Mesendoderm (in vitro differentiated cells): ENCODE data around the gene C4orf46.
"Not testable (repeated sequence)": the region's sequence is repeated elsewhere in the genome, so short reads cannot be mapped to it uniquely, and the experiment has no call there.

ENCODE experiments used
- DNase-seq: peaks from one replicate; pipeline ENCODE4 v3.0.0; 2013
- H2AK5ac ChIP-seq: 2 replicates; pipeline ENCODE4 v1.6.1; 2013; ENCODE audit warnings: low read length, inconsistent platforms
- H2BK120ac ChIP-seq: 2 replicates; pipeline ENCODE4 v1.6.1; 2013; ENCODE audit warnings: low read depth, mild to moderate bottlenecking, low read length, moderate library complexity, mixed read lengths
- H2BK15ac ChIP-seq: replicated peaks from 2 replicates; pipeline ENCODE4 v1.6.1; 2013; ENCODE audit warnings: low read depth, mild to moderate bottlenecking, moderate library complexity
- H2BK5ac ChIP-seq: 2 replicates; pipeline ENCODE4 v1.6.1; 2013; ENCODE audit warnings: low read length, inconsistent platforms
- H3K18ac ChIP-seq: 2 replicates; pipeline ENCODE4 v1.6.1; 2013; ENCODE audit warnings: mild to moderate bottlenecking, low read length, mixed read lengths
- H3K23ac ChIP-seq: one replicate; pipeline ENCODE4 v1.6.1; 2013; ENCODE audit warnings: low read length
- H3K27ac ChIP-seq: 2 replicates; pipeline ENCODE4 v1.5.1; 2013; ENCODE audit warnings: low read depth, mild to moderate bottlenecking, inconsistent platforms, low read length, moderate library complexity
- H3K27me3 ChIP-seq: 2 replicates; pipeline ENCODE4 v1.6.1; 2013; ENCODE audit warnings: low read length, control low read depth, mild to moderate bottlenecking, inconsistent platforms; ENCODE audit not compliant: insufficient read depth, poor library complexity
- H3K36me3 ChIP-seq: 2 replicates; pipeline ENCODE4 v1.6.1; 2013; ENCODE audit warnings: low read length, inconsistent platforms; ENCODE audit not compliant: control insufficient read depth, insufficient read depth
- H3K4ac ChIP-seq: one replicate; pipeline ENCODE4 v1.6.1; 2013; ENCODE audit warnings: low read depth, mild to moderate bottlenecking, low read length, moderate library complexity
- H3K4me1 ChIP-seq: 2 replicates; pipeline ENCODE4 v1.6.1; 2013; ENCODE audit warnings: low read depth, low read length, inconsistent platforms; ENCODE audit not compliant: control insufficient read depth
- H3K4me2 ChIP-seq: 2 replicates; pipeline ENCODE4 v1.6.1; 2013; ENCODE audit warnings: low read length
- H3K4me3 ChIP-seq: 2 replicates; pipeline ENCODE4 v1.5.1; 2013; ENCODE audit warnings: mild to moderate bottlenecking, low read length
- H3K56ac ChIP-seq: one replicate; pipeline ENCODE4 v1.6.1; 2013; ENCODE audit warnings: low read length
- H3K79me1 ChIP-seq: 2 replicates; pipeline ENCODE4 v1.6.1; 2013; ENCODE audit warnings: low read length, inconsistent platforms
- H3K79me2 ChIP-seq: 2 replicates; pipeline ENCODE4 v1.6.1; 2013; ENCODE audit warnings: mild to moderate bottlenecking, low read length; ENCODE audit not compliant: control insufficient read depth, insufficient read depth
- H3K9ac ChIP-seq: 2 replicates; pipeline ENCODE4 v1.6.1; 2013; ENCODE audit warnings: low read length, inconsistent platforms
- H4K5ac ChIP-seq: one replicate; pipeline ENCODE4 v1.6.1; 2013; ENCODE audit warnings: low read length
- H4K8ac ChIP-seq: one replicate; pipeline ENCODE4 v1.6.1; 2013; ENCODE audit warnings: low read depth, mild to moderate bottlenecking, control low read depth, low read length, moderate library complexity
- WGBS: extraction: QIAGEN DNeasy Blood & Tissue Kit; methylation state at CpG from one replicate; pipeline ENCODE4 v1.1.7; 2013; ENCODE audit warnings: low lambda C conversion rate, missing lambda C conversion rate; ENCODE audit not compliant: insufficient coverage; ENCODE audit errors: extremely low coverage; 5-methylcytosine and 5-hydroxymethylcytosine counted together

Gene C4orf46

DNA sequence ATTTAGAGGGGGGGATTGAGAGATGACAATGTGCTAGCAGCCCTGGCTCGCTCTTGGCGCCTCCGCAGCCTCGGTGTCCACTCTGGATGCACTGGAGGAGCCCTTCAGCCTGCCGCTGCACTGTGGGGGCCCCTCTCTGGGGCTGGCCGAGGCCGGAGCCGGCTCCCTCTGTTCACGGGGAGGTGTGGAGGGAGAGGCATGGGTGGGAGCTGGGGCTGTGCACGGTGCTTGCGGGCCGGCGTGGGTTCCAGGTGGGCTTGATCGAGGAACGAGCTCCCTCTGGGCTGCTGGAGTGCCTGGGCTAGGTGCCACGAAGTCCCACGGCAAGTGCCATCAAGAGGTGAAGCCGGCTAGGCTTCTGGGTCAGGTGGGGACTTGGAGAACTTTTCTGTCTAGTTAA, 6.9 kb downstream of the C4orf46 start:
- Histone ChIP-seq H3K27me3 (no peaks in the 10 kb centered on the region), H3K4ac (no peak overlapping the region), H3K36me3 (no peaks in the 10 kb centered on the region), H3K56ac (no peak overlapping the region), H3K4me3 (no peak overlapping the region), H4K8ac (no peak overlapping the region), H3K79me1 (no peaks in the 10 kb centered on the region), H2AK5ac (no peak overlapping the region), H3K4me2 (no peak overlapping the region), H3K18ac (no peak overlapping the region), H2BK120ac (no peak overlapping the region), H3K79me2 (no peaks in the 10 kb centered on the region), H3K4me1 (no peaks in the 10 kb centered on the region), H3K27ac (no peak overlapping the region), H3K23ac (no peak overlapping the region), H2BK15ac (no peak overlapping the region), H3K9ac (no peak overlapping the region), H4K5ac (no peak overlapping the region), H2BK5ac (no peak overlapping the region)
- no CpG with 5 or more reads among the region's 18 CpGs for WGBS
- no peak for DNase-seq

DNA sequence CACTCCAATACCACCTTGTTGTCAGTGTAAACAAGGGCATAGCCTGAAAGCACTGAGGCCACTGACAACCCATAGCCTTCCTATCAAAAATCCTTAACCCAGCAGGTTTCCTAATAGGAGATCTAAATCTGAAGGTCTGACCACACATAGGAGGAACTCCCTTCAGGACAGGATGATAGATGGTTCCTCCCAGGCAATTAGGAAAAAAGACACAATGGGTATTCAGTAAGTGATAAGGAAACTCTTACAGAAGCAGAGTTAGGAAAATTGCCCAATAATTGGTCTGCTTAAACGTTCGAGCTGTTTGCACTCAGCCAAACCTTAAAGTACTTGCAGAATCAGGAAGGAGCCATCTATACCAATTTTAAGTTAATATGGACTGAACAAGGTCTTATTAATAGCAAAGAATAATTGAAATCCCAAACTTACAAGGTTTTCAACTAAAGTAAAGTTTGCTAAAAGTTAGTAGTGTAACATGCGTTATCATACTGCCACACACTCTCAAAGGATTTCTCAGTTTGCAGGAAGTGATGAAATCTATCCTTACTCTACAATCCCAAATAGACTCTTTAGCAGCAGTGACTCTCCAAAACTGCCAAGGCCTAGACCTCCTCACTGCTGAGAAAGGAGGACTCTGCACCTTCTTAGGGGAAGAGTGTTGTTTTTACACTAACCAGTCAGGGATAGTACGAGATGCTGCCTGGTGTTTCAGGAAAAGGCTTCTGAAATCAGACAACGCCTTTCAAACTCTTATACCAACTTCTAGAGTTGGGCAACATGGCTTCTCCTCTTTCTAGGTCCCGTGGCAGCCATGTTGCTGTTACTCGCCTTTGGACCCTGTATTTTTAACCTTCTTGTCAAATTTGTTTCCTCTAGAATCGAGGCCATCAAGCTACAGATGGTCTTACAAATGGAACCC, 7.7 kb downstream of the C4orf46 start:
- not testable (repeated sequence) for H2BK120ac ChIP-seq, H3K27me3 ChIP-seq, H3K4me2 ChIP-seq, H3K9ac ChIP-seq, H3K79me1 ChIP-seq, H2BK15ac ChIP-seq, H3K36me3 ChIP-seq, H4K5ac ChIP-seq, H3K4ac ChIP-seq, H3K56ac ChIP-seq, H3K4me1 ChIP-seq, H3K23ac ChIP-seq, H2BK5ac ChIP-seq, H2AK5ac ChIP-seq, H3K79me2 ChIP-seq, H3K18ac ChIP-seq, H4K8ac ChIP-seq, H3K27ac ChIP-seq, H3K4me3 ChIP-seq
- DNase-seq: peak; percentile 22
- no CpG with 5 or more reads among the region's 8 CpGs for WGBS

DNA sequence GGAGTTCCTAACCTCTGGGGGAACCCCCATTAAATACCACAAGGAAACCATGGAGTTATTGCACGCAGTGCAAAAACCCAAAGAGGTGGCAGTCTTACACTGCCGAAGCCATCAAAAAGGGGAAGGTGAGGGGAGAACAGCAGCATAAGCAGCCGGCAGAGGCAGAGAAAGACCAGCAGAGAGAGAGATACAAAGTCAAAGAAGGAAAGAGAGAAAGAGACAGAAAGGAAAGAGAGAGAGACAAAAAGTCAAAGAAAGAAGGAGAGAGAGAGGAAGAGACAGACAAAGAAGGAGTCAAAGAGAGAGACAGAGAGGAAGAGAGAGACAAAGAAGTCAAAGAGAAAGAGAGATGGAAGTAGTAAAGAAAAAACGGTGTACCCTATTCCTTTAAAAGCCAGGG, 8.4 kb downstream of the C4orf46 start:
- not testable (repeated sequence) for H3K9ac ChIP-seq, H3K18ac ChIP-seq, H4K5ac ChIP-seq, H3K36me3 ChIP-seq, H3K23ac ChIP-seq, DNase-seq, H2BK15ac ChIP-seq, H3K79me2 ChIP-seq, H3K4me2 ChIP-seq, H2AK5ac ChIP-seq, H3K27ac ChIP-seq, H3K27me3 ChIP-seq, H3K4me3 ChIP-seq, H4K8ac ChIP-seq, H3K4me1 ChIP-seq, H3K4ac ChIP-seq, H2BK120ac ChIP-seq, H3K79me1 ChIP-seq, H3K56ac ChIP-seq, H2BK5ac ChIP-seq
- WGBS: no CpG with 5 or more reads among the region's 4 CpGs

- Histone ChIP-seq H2BK15ac (no peak overlapping the region), H4K5ac (no peak overlapping the region)
- DNase-seq: no peak
These were observed 14.4 kb downstream of the C4orf46 start for GRCh38 chr4:158657291-158657690.

GRCh38 chr4:158656439-158656838, 15.2 kb downstream of the C4orf46 start:
- H3K18ac ChIP-seq: no peak overlapping the region
- H3K4me3 ChIP-seq: no peak overlapping the region
- H4K5ac ChIP-seq: no peak overlapping the region
- H3K27me3 ChIP-seq: no peaks in the 10 kb centered on the region
- H3K79me1 ChIP-seq: no peaks in the 10 kb centered on the region
- H3K4me1 ChIP-seq: no peaks in the 10 kb centered on the region
- H3K23ac ChIP-seq: no peak overlapping the region
- no peak overlapping the region for H3K4me2 ChIP-seq
- H4K8ac ChIP-seq: no peak overlapping the region
- H3K9ac ChIP-seq: no peak overlapping the region
- H3K79me2 ChIP-seq: no peaks in the 10 kb centered on the region
- H2BK5ac ChIP-seq: no peak overlapping the region
- H2AK5ac ChIP-seq: no peak overlapping the region
- no peak overlapping the region for H2BK15ac ChIP-seq
- no peak overlapping the region for H3K4ac ChIP-seq
- no CpG with 5 or more reads among the region's 1 CpG for WGBS
- no peak overlapping the region for H3K56ac ChIP-seq
- no peak overlapping the region for H3K27ac ChIP-seq
- H2BK120ac ChIP-seq: no peak overlapping the region
- peak; percentile 76 for DNase-seq
- no peaks in the 10 kb centered on the region for H3K36me3 ChIP-seq

More at GRCh38 chr4:158657291-158657690, 14.4 kb downstream of the C4orf46 start:
- Histone ChIP-seq H3K4ac (no peak overlapping the region), H4K8ac (no peak overlapping the region), H3K9ac (no peak overlapping the region), H3K23ac (no peak overlapping the region), H2BK120ac (no peak overlapping the region), H3K4me1 (no peaks in the 10 kb centered on the region), H3K4me2 (no peak overlapping the region), H3K36me3 (no peaks in the 10 kb centered on the region), H3K27me3 (no peaks in the 10 kb centered on the region), H3K27ac (no peak overlapping the region), H3K56ac (no peak overlapping the region), H3K79me1 (no peaks in the 10 kb centered on the region), H2BK5ac (no peak overlapping the region), H3K79me2 (no peaks in the 10 kb centered on the region), H3K4me3 (no peak overlapping the region), H2AK5ac (no peak overlapping the region), H3K18ac (no peak overlapping the region)
- no CpG with 5 or more reads among the region's 11 CpGs for whole genome bisulfite sequencing

GRCh38 chr4:158652920-158653319, 18.8 kb downstream of the C4orf46 start:
- Histone ChIP-seq H4K8ac (no peak overlapping the region), H3K23ac (no peak overlapping the region)

More at GRCh38 chr4:158652920-158653319, 18.8 kb downstream of the C4orf46 start:
- Histone ChIP-seq H3K4me1 (no peaks in the 10 kb centered on the region), H3K79me1 (no peaks in the 10 kb centered on the region), H3K36me3 (no peaks in the 10 kb centered on the region), H4K5ac (no peak overlapping the region), H3K4ac (no peak overlapping the region), H3K4me2 (no peak overlapping the region), H3K56ac (no peak overlapping the region), H3K27ac (no peak overlapping the region), H3K18ac (no peak overlapping the region), H2BK5ac (no peak overlapping the region), H2BK120ac (no peak overlapping the region), H3K9ac (no peak overlapping the region), H3K4me3 (no peak overlapping the region), H2BK15ac (no peak overlapping the region), H2AK5ac (no peak overlapping the region), H3K79me2 (no peaks in the 10 kb centered on the region), H3K27me3 (no peaks in the 10 kb centered on the region)
- DNase-seq: no peak
- WGBS: no CpG with 5 or more reads among the region's 2 CpGs
